OCI-LY3 (cell line): Measurements from ENCODE around the gene SOX13.

ENCODE experiments used
- H2AFZ ChIP-seq: fragments of 200-600, 300-600 bp; shearing (Covaris generic); 2 replicates; pipeline ENCODE4 v1.6.0; 2014; ENCODE audit warnings: antibody characterized with exemption, low read depth, low read length
- H3K27ac ChIP-seq: fragments of 200-600, 300-600 bp; sonication (generic); 2 replicates; pipeline ENCODE4 v1.5.1; 2014; ENCODE audit warnings: mild to moderate bottlenecking, low read length, moderate library complexity, mixed read lengths
- H3K27me3 ChIP-seq: fragments of 200-600, 300-600 bp; sonication (generic); 2 replicates; pipeline ENCODE4 v1.6.1; 2014; ENCODE audit warnings: low read depth, low read length, mixed read lengths
- H3K36me3 ChIP-seq: fragments of 200-600, 300-600 bp; sonication (generic); replicated peaks from 2 replicates; pipeline ENCODE3; 2014; ENCODE audit warnings: low read depth, low read length, mixed read lengths
- H3K4me1 ChIP-seq: fragments of 300-600, 200-600 bp; sonication (generic); 2 replicates; pipeline ENCODE4 v1.6.1; 2014; ENCODE audit warnings: low read length, mixed read lengths
- H3K4me2 ChIP-seq: fragments of 200-600, 300-600 bp; sonication (generic); 2 replicates; pipeline ENCODE4 v1.6.1; 2014; ENCODE audit warnings: low read length, mixed read lengths
- H3K4me3 ChIP-seq: fragments of 300-600, 200-600 bp; sonication (generic); 2 replicates; pipeline ENCODE4 v1.5.1; 2014; ENCODE audit warnings: antibody characterized with exemption, mild to moderate bottlenecking, low read length, moderate library complexity
- H3K79me2 ChIP-seq: fragments of 300-600, 200-600 bp; shearing (Covaris generic); 2 replicates; pipeline ENCODE4 v1.6.1; 2014; ENCODE audit warnings: mild to moderate bottlenecking, low read length, mixed read lengths
- H3K9ac ChIP-seq: fragments of 300-600, 200-600 bp; shearing (Covaris generic); 2 replicates; pipeline ENCODE4 v1.6.0; 2014; ENCODE audit warnings: mild to moderate bottlenecking, low read length, moderate library complexity
- H3K9me3 ChIP-seq: fragments of 200-600, 300-600 bp; shearing (Covaris generic); 2 replicates; pipeline ENCODE4 v1.6.1; 2014; ENCODE audit warnings: low read length, mixed read lengths; ENCODE audit not compliant: insufficient read depth
- H4K20me1 ChIP-seq: fragments of 200-600, 300-600 bp; sonication (generic); 2 replicates; pipeline ENCODE4 v1.6.1; 2016; ENCODE audit warnings: low read length, mixed read lengths; ENCODE audit not compliant: insufficient read depth
- EZH2phosphoT487 ChIP-seq: fragments of 200-600 bp; shearing (Covaris generic); IDR thresholded peaks from 2 replicates; pipeline ENCODE4 v1.6.1; 2018; ENCODE audit warnings: antibody characterized with exemption, mixed run types, low read depth
- TF ChIP-seq, protein P1 (sequence below): fragments of 200-600, 300-600 bp; sonication (generic); IDR thresholded peaks from 2 replicates; pipeline ENCODE4 v1.5.1; 2014; ENCODE audit warnings: antibody characterized with exemption, low read length, low read depth

SOX13 gene

DNA sequence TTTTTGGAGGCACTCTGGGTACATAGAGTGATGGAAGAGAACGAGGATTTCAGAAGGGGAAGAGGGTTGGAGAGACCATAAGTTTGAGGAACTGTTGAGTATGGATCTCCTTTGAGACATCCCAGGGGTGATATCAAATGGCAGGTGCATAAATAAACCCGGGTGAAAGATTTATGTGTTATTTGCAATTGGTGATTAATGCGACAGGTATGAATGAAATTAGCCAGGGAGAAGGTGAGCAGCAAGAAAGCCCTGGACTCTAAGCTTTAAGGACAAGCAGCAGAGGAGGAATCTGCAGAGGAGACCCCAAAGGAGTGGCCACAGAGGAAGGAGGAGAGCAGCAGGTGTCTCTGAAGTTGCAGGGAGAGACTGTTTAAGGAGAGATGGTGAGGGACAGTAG lies 102.0 kb downstream of the SOX13 start:
- Histone ChIP-seq H3K79me2 (no peaks in the 10 kb centered on the region), H3K36me3 (no peaks in the 10 kb centered on the region), H3K9me3 (peaks cover 15% of the 10 kb centered on the region), H3K27me3 (peaks cover 47% of the 10 kb centered on the region), H3K27ac (no peak overlapping the region), H2AFZ (no peak overlapping the region), H4K20me1 (no peaks in the 10 kb centered on the region), H3K4me1 (no peaks in the 10 kb centered on the region), H3K9ac (no peak overlapping the region), H3K4me3 (no peak overlapping the region), H3K4me2 (no peak overlapping the region)
- TF ChIP-seq EZH2phosphoT487 = no peak
- TF ChIP-seq, protein P1, sequence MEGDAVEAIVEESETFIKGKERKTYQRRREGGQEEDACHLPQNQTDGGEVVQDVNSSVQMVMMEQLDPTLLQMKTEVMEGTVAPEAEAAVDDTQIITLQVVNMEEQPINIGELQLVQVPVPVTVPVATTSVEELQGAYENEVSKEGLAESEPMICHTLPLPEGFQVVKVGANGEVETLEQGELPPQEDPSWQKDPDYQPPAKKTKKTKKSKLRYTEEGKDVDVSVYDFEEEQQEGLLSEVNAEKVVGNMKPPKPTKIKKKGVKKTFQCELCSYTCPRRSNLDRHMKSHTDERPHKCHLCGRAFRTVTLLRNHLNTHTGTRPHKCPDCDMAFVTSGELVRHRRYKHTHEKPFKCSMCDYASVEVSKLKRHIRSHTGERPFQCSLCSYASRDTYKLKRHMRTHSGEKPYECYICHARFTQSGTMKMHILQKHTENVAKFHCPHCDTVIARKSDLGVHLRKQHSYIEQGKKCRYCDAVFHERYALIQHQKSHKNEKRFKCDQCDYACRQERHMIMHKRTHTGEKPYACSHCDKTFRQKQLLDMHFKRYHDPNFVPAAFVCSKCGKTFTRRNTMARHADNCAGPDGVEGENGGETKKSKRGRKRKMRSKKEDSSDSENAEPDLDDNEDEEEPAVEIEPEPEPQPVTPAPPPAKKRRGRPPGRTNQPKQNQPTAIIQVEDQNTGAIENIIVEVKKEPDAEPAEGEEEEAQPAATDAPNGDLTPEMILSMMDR = no peak

DNA sequence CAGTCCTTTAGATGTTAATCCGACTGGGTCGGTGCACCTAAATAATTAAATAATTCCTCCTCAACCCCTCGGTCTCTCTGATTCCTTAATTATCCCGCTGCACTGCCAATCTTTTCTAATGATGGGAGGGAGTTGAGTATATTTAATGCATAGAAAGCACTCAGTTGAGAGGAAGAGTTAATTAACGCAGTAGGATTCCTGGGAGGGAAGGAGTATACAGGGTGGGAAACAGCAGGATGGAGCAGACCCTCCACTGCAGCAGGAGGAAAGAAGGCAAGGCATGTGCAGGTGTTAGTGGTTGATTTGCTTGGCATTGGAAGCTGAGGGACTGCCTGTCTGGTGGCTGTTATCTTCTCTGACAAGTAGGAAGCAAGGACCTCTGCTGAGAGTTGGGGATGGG lies 103.1 kb downstream of the SOX13 start:
- H3K9me3 ChIP-seq = 0 out of 2 replicates have a peak, but pooled peaks cover 5% of the 10 kb centered on the region
- H2AFZ ChIP-seq = no peak overlapping the region
- no peak overlapping the region for H3K4me3 ChIP-seq
- no peaks in the 10 kb centered on the region for H3K79me2 ChIP-seq
- H4K20me1 ChIP-seq = no peaks in the 10 kb centered on the region
- H3K27ac ChIP-seq = no peak overlapping the region
- no peak overlapping the region for H3K4me2 ChIP-seq
- TF ChIP-seq, protein P1 = no peak
- no peak for TF ChIP-seq EZH2phosphoT487
- peaks cover 47% of the 10 kb centered on the region for H3K27me3 ChIP-seq
- H3K9ac ChIP-seq = no peak overlapping the region
- no peaks in the 10 kb centered on the region for H3K36me3 ChIP-seq
- no peaks in the 10 kb centered on the region for H3K4me1 ChIP-seq

DNA sequence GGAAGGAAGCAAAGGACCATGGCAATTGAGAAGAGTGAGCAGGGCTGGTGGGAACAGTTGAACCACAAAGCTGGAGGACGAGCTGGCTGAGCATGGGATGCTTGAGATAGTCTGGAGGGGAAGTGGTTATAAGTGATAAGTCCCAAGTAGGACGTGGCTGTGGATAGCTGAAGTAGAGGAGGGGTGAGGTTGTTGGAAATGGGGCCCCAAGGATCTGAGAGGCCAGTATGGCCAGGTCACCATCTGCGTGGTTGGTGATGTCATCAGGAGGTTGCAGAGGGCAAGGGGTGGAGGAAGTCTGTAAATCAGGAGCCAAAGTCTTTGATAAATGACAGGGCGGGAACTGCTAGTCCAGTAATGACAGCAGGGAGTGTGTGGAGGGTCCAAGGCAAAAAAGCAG lies 104.2 kb downstream of the SOX13 start:
- Histone ChIP-seq H3K4me1 (no peaks in the 10 kb centered on the region), H3K9ac (no peak overlapping the region), H2AFZ (no peak overlapping the region), H3K9me3 (no peaks in the 10 kb centered on the region), H3K4me3 (no peak overlapping the region), H3K27me3 (peaks cover 45% of the 10 kb centered on the region), H3K36me3 (no peaks in the 10 kb centered on the region), H3K27ac (no peak overlapping the region), H3K4me2 (no peak overlapping the region), H4K20me1 (no peaks in the 10 kb centered on the region), H3K79me2 (no peaks in the 10 kb centered on the region)
- TF ChIP-seq, protein P1 = no peak
- TF ChIP-seq EZH2phosphoT487 = no peak
